T-helper 1 cell treated with Interleukin-12 subunit alpha and Interleukin-12 subunit beta and Interleukin-4 antibody, amounts not matched to agents 30 ng/mL and 1 ng/mL, for 36 hours (primary cell): ENCODE measurements around the gene ERFL. TPM values are rescaled to one million over a fixed set of nuclear protein-coding genes. Genes with fewer than 3 reads are reported as not detected.

Experiments used
- intact Hi-C: fragments of 100-400 bp; cut with micrococcal nuclease; formaldehyde crosslinking; loops from one replicate; pipeline ENCODE4 v1.15.1; 2024
- total RNA-seq: library from RNA; stranded (reverse); gene quantifications from 2 replicates; pipeline ENCODE4 v1.2.3, GENCODE V29; 2022

Gene ERFL
- total RNA-seq, 1 donor from 2014 or later, result 2.1 TPM

GRCh38 chr19:41915021-41915775, 13.1 kb downstream of the ERFL start:
- intact Hi-C loops, result loop anchor here (2.0 kb wide), 1 partner anchor 14 kb away; the partner anchor contains the start of gene ERFL

- intact Hi-C loops, result loop anchor here (2.0 kb wide), 1 partner anchor 14 kb away; the partner anchor contains the start of gene ERFL
Observed at GRCh38 chr19:41914424-41914834, 13.8 kb downstream of the ERFL start.

GRCh38 chr19:41913538-41914423, 14.5 kb downstream of the ERFL start:
- intact Hi-C loops, result loop anchor here (2.0 kb wide), 1 partner anchor 15 kb away; the partner anchor contains the start of gene ERFL

GRCh38 chr19:41912899-41913537, 15.2 kb downstream of the ERFL start:
- intact Hi-C loops, result no loop called here

- intact Hi-C loops, result no loop called here
Observed at GRCh38 chr19:41911889-41912731, 16.1 kb downstream of the ERFL start.

- intact Hi-C loops, result no loop called here
Observed at GRCh38 chr19:41910992-41911888, 17.0 kb downstream of the ERFL start.

- intact Hi-C loops, result no loop called here
Observed at GRCh38 chr19:41910240-41910991, 17.8 kb downstream of the ERFL start.

GRCh38 chr19:41909706-41910105, 18.5 kb downstream of the ERFL start:
- intact Hi-C loops, result no loop called here

- intact Hi-C loops, result no loop called here
Observed at GRCh38 chr19:41908724-41909464, 19.4 kb downstream of the ERFL start.

- intact Hi-C loops, result no loop called here
Observed at GRCh38 chr19:41907994-41908615, 20.1 kb downstream of the ERFL start.

- intact Hi-C loops, result no loop called here
Observed at GRCh38 chr19:41906916-41907680, 21.2 kb downstream of the ERFL start.

GRCh38 chr19:41906271-41906670, 22.0 kb downstream of the ERFL start:
- intact Hi-C loops, result no loop called here

GRCh38 chr19:41905273-41906002, 22.8 kb downstream of the ERFL start:
- intact Hi-C loops, result no loop called here

GRCh38 chr19:41904118-41904870, 24.0 kb downstream of the ERFL start:
- intact Hi-C loops, result no loop called here

- intact Hi-C loops, result no loop called here
Observed at GRCh38 chr19:41903193-41903953, 24.9 kb downstream of the ERFL start.
